OCI-LY7 (cell line): ENCODE data around the gene CFAP90. TPM values are rescaled to one million over a fixed set of nuclear protein-coding genes. Genes with fewer than 3 reads are reported as not detected.

Source experiments
- BruUV-seq: library from RNA; stranded (reverse); fragments of 400-500 nt; replicated peaks from 2 replicates; lab custom pipeline; 2021; lab: Mats Ljungman, UMichigan
- CTCF ChIA-PET: fragments of 300-600 bp; sonication (Branson Sonifier 250); formaldehyde crosslinking; loops from one replicate; lab custom pipeline; 2022; ENCODE audit warnings: antibody characterized with exemption; ENCODE audit not compliant: unreplicated experiment; lab: Charles Lee
- POLR2A ChIA-PET: fragments of 300-600 bp; sonication (Branson Sonifier 250); formaldehyde crosslinking; loops from one replicate; lab custom pipeline; 2022; ENCODE audit warnings: antibody characterized with exemption; lab: Charles Lee
- DNase-seq: peaks from one replicate; pipeline ENCODE4 v3.0.0-alpha.2; 2015; ENCODE audit warnings: low spot score
- H2AFZ ChIP-seq: fragments of 200-600 bp; sonication (generic), shearing (Covaris generic); 2 replicates; pipeline ENCODE4 v1.6.1; 2014; ENCODE audit warnings: mild to moderate bottlenecking, antibody characterized with exemption, low read length, moderate library complexity
- H3K27ac ChIP-seq: fragments of 200-600 bp; sonication (generic); 2 replicates; pipeline ENCODE4 v1.5.1; 2014; ENCODE audit warnings: mixed run types, low read depth, mild to moderate bottlenecking, moderate library complexity, low read length, inconsistent platforms; ENCODE audit not compliant: poor library complexity, severe bottlenecking
- H3K36me3 ChIP-seq: fragments of 200-600 bp; sonication (generic); 2 replicates; pipeline ENCODE4 v1.6.1; 2014; ENCODE audit warnings: mild to moderate bottlenecking, antibody characterized with exemption, low read length, moderate library complexity, mixed read lengths; ENCODE audit not compliant: insufficient read depth
- H3K4me1 ChIP-seq: fragments of 200-600 bp; sonication (generic); 2 replicates; pipeline ENCODE4 v1.5.1; 2014; ENCODE audit warnings: mild to moderate bottlenecking, low read length; ENCODE audit not compliant: insufficient read depth, poor library complexity, severe bottlenecking
- H3K4me2 ChIP-seq: fragments of 200-600 bp; sonication (generic); 2 replicates; pipeline ENCODE4 v1.6.1; 2014; ENCODE audit warnings: mild to moderate bottlenecking, low read length
- H3K4me3 ChIP-seq: fragments of 200-600 bp; sonication (generic); 2 replicates; pipeline ENCODE4 v1.5.1; 2014; ENCODE audit warnings: mild to moderate bottlenecking, low read depth, low read length; ENCODE audit not compliant: poor library complexity, severe bottlenecking
- H3K79me2 ChIP-seq: fragments of 200-600 bp; sonication (generic); 2 replicates; pipeline ENCODE4 v1.6.1; 2016; ENCODE audit warnings: low read depth, mild to moderate bottlenecking, low read length, moderate library complexity, mixed read lengths; ENCODE audit not compliant: insufficient read depth
- H3K9me2 ChIP-seq: fragments of 200-600 bp; sonication (generic); 2 replicates; pipeline ENCODE4 v1.6.1; 2016; ENCODE audit warnings: mild to moderate bottlenecking, low read length, mixed read lengths; ENCODE audit not compliant: insufficient read depth
- H3K9me3 ChIP-seq: fragments of 200-600 bp; sonication (generic); 2 replicates; pipeline ENCODE4 v1.6.1; 2014; ENCODE audit warnings: mild to moderate bottlenecking, mixed run types, low read length, mixed read lengths
- H4K20me1 ChIP-seq: fragments of 200-600 bp; sonication (generic); 2 replicates; pipeline ENCODE4 v1.6.1; 2014; ENCODE audit warnings: mild to moderate bottlenecking, antibody characterized with exemption, low read length, moderate library complexity, mixed read lengths; ENCODE audit not compliant: insufficient read depth
- EZH2phosphoT487 ChIP-seq: fragments of 200-600 bp; sonication (generic); IDR thresholded peaks from 2 replicates; pipeline ENCODE4 v1.6.1; 2018; ENCODE audit warnings: low read depth, borderline replicate concordance, mild to moderate bottlenecking, mixed run types, antibody characterized with exemption, low read length, moderate library complexity, mixed read lengths
- intact Hi-C: fragments of 100-400 bp; cut with micrococcal nuclease; formaldehyde crosslinking; loops from one replicate; pipeline ENCODE4 v1.10.0; 2022; ENCODE audit not compliant: unreplicated experiment
- total RNA-seq, 2 experiments: library from RNA; depleted of rRNA in 1 of 2; stranded (reverse); fragments of >200 nt in 1 of 2; shearing (Covaris generic) in 1 of 2; gene quantifications; 2 replicates each; pipeline ENCODE4 v1.2.3, GENCODE V29; 2014 to 2022
- TF ChIP-seq, protein P1 (sequence below): fragments of 200-600 bp; sonication (generic); conservative IDR thresholded peaks from 2 replicates; pipeline ENCODE4 v1.5.1; 2014; ENCODE audit warnings: mild to moderate bottlenecking, antibody characterized with exemption, low read length, moderate library complexity, mixed read lengths

The CFAP90 gene
- total RNA-seq, 2 experiments from 2014 or later, result not detected

DNA sequence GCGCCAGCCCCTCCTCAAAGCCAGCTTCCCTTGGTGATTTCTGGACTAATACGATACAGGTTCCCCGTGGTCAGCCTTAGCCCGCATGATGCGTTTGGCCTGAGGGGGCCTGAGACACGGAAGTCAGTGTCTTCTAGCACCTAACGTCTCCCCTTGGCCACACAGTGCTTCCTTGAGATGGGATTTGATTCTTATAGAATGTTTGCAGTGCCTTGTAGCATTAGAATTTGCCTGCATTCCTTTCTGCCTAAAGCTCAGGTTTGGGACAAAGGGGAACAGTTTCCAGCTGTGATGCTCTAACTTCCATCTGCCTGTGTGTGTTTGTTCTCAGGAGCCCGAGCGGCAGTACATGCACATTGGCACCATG lies 34.4 kb downstream of the CFAP90 start:
- H3K4me3 ChIP-seq, result no peak overlapping the region
- TF ChIP-seq EZH2phosphoT487, result no peak
- TF ChIP-seq, protein P1, sequence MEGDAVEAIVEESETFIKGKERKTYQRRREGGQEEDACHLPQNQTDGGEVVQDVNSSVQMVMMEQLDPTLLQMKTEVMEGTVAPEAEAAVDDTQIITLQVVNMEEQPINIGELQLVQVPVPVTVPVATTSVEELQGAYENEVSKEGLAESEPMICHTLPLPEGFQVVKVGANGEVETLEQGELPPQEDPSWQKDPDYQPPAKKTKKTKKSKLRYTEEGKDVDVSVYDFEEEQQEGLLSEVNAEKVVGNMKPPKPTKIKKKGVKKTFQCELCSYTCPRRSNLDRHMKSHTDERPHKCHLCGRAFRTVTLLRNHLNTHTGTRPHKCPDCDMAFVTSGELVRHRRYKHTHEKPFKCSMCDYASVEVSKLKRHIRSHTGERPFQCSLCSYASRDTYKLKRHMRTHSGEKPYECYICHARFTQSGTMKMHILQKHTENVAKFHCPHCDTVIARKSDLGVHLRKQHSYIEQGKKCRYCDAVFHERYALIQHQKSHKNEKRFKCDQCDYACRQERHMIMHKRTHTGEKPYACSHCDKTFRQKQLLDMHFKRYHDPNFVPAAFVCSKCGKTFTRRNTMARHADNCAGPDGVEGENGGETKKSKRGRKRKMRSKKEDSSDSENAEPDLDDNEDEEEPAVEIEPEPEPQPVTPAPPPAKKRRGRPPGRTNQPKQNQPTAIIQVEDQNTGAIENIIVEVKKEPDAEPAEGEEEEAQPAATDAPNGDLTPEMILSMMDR, result 0 out of 2 replicates have a peak, but pooled peaks have one; percentile 5
- ChIA-PET CTCF (interaction anchor here (0.6 kb wide), 1 partner anchor 12 kb away, joined by 4 read pairs; no protein-coding TSS in a partner anchor), POLR2A (no interaction called here)
- intact Hi-C loops, result no loop called here
- no peaks in the 10 kb centered on the region for H4K20me1 ChIP-seq
- H3K9me3 ChIP-seq, result no peaks in the 10 kb centered on the region
- H3K27ac ChIP-seq, result no peak overlapping the region
- no peaks in the 10 kb centered on the region for H3K36me3 ChIP-seq
- no peak overlapping the region for H2AFZ ChIP-seq
- no TSS peak for BruUV-seq
- no peaks in the 10 kb centered on the region for H3K4me1 ChIP-seq
- no peaks in the 10 kb centered on the region for H3K9me2 ChIP-seq
- DNase-seq, result no peak
- H3K79me2 ChIP-seq, result no peaks in the 10 kb centered on the region
- no peak overlapping the region for H3K4me2 ChIP-seq

DNA sequence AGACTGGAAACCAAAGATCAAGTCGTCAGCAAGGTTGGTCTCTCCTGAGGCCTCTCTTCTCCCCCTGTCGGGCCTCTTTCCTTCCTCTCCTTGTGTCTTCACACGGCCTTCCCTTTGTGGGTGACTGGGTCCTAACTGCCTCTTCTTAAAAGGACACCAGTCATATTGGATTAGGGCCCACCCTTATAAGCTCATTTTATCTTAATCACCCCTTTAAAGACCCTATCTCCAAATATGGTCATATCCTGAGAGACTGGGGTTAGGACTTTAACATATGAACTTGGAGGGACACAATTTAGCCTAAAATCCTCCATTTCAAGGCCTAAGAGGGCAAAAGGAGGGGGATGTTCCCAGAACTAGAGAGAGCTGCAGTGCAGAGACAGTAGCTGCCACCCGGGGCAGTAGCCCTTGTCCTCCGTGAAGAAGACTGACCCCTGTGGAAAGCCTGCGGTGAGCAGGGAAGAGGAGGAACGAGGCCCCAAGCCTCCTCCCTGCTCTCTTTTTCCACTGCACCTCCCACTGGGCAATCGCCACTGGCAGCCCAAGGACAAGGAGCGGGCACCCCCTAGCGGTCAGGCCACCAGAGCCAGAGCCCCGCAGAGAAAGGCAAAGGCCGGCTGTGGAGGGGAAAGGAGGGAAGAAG lies 34.9 kb downstream of the CFAP90 start:
- H3K9me2 ChIP-seq, result no peaks in the 10 kb centered on the region
- BruUV-seq, result no TSS peak
- H3K4me1 ChIP-seq, result no peaks in the 10 kb centered on the region
- no peak overlapping the region for H3K4me3 ChIP-seq
- intact Hi-C loops, result no loop called here
- 0 out of 2 replicates have a peak overlapping the region, but pooled peaks have one; percentile 31 for H2AFZ ChIP-seq
- no peaks in the 10 kb centered on the region for H4K20me1 ChIP-seq
- TF ChIP-seq, protein P1, result peak; percentile 75
- TF ChIP-seq EZH2phosphoT487, result no peak
- CTCF ChIA-PET, result interaction anchor here (0.6 kb wide), 1 partner anchor 12 kb away, joined by 4 read pairs; no protein-coding TSS in a partner anchor
- no peaks in the 10 kb centered on the region for H3K36me3 ChIP-seq
- POLR2A ChIA-PET, result no interaction called here
- H3K27ac ChIP-seq, result no peak overlapping the region
- no peaks in the 10 kb centered on the region for H3K9me3 ChIP-seq
- H3K4me2 ChIP-seq, result no peak overlapping the region
- no peaks in the 10 kb centered on the region for H3K79me2 ChIP-seq
- DNase-seq, result peak; percentile 30

DNA sequence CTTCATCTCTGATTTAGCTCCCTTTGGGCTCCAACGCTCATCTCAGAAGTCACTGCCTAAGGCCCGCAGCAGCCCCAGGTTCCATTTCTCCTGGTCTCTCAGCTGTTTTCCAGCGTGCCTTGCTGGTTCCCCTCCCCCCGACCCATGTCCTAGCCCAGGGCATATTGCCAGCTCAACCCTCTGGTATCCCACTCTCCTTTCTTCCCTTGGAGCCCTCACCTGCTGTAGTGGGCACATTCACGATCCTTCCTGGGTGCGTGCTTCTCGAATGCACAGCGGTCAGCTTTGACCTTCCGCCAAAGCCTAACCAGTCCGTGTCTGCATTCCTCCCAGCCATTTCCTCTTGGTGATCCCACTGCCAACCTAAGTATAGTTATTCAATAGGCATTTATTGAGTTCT lies 36.1 kb downstream of the CFAP90 start:
- BruUV-seq, result no TSS peak
- ChIA-PET CTCF (no interaction called here), POLR2A (interaction anchor here (0.7 kb wide), 1 partner anchor 10 kb away, joined by 3 read pairs; no protein-coding TSS in a partner anchor)
- Histone ChIP-seq H3K27ac (no peak overlapping the region), H3K9me2 (no peaks in the 10 kb centered on the region), H3K79me2 (no peaks in the 10 kb centered on the region), H2AFZ (no peak overlapping the region), H3K9me3 (no peaks in the 10 kb centered on the region), H3K36me3 (no peaks in the 10 kb centered on the region), H3K4me2 (no peak overlapping the region), H3K4me3 (no peak overlapping the region), H3K4me1 (no peaks in the 10 kb centered on the region), H4K20me1 (no peaks in the 10 kb centered on the region)
- no peak for DNase-seq
- TF ChIP-seq EZH2phosphoT487, result no peak
- TF ChIP-seq, protein P1, result no peak
- intact Hi-C loops, result no loop called here
